Lung microvascular endothelial cell (primary cell): ENCODE results near the gene SP140L. TPM values are rescaled to one million over a fixed set of nuclear protein-coding genes. Genes with fewer than 3 reads are reported as not detected.
"Not testable (repeated sequence)": the region's sequence is repeated elsewhere in the genome, so short reads cannot be mapped to it uniquely, and the experiment has no call there.

Source experiments
- DNase-seq, 2 donors: peaks; one replicate each; pipeline versions ENCODE4 v3.0.0 to v3.0.0-alpha.2; 2010; ENCODE audit warnings: low read depth in 2 of 2
- total RNA-seq: library from RNA; depleted of rRNA; stranded (reverse); fragments of >200 nt; gene quantifications from 2 replicates; pipeline ENCODE4 v1.2.1, GENCODE V29; 2014

SP140L gene
- total RNA-seq, 1 donor from 2014 or later, result 6.3 TPM

GRCh38 chr2:230362030-230362691 is 35.2 kb downstream of the SP140L start:
- DNase-seq, result no peak

- DNase-seq, result no peak
Observed at GRCh38 chr2:230382108-230382507, 55.1 kb downstream of the SP140L start.

GRCh38 chr2:230383453-230383852 is 56.5 kb downstream of the SP140L start:
- peak; percentile 30 to 54 for DNase-seq

- DNase-seq, result no peak
Observed at GRCh38 chr2:230384986-230385385, 58.0 kb downstream of the SP140L start.

GRCh38 chr2:230394301-230394700 is 67.3 kb downstream of the SP140L start:
- DNase-seq, result no peak

GRCh38 chr2:230398698-230399097 is 71.7 kb downstream of the SP140L start:
- not testable (repeated sequence) for DNase-seq

- DNase-seq, result no peak
Observed at GRCh38 chr2:230400041-230400440, 73.0 kb downstream of the SP140L start.

GRCh38 chr2:230400454-230400853 is 73.5 kb downstream of the SP140L start:
- peak in 1 of 2 donors; percentile 73 for DNase-seq

GRCh38 chr2:230401026-230401425 is 74.0 kb downstream of the SP140L start:
- not testable (repeated sequence) for DNase-seq

- no peak for DNase-seq
Observed at GRCh38 chr2:230403746-230404145, 76.8 kb downstream of the SP140L start.

- no peak for DNase-seq
Observed at GRCh38 chr2:230405824-230406223, 78.8 kb downstream of the SP140L start.

GRCh38 chr2:230408244-230408842 is 81.3 kb downstream of the SP140L start:
- DNase-seq, result peak; percentile 89 to 93

- DNase-seq, result peak; percentile 81 to 92
Observed at GRCh38 chr2:230409316-230409715, 82.3 kb downstream of the SP140L start.

- DNase-seq, result no peak
Observed at GRCh38 chr2:230410263-230410662, 83.3 kb downstream of the SP140L start.

GRCh38 chr2:230410861-230411569 is 84.0 kb downstream of the SP140L start:
- peak in 1 of 2 donors; percentile 23 for DNase-seq

- peak; percentile 64 to 72 for DNase-seq
Observed at GRCh38 chr2:230411570-230412370, 84.8 kb downstream of the SP140L start.

- no peak for DNase-seq
Observed at GRCh38 chr2:230412371-230412711, 85.3 kb downstream of the SP140L start.

GRCh38 chr2:230412846-230413245 is 85.9 kb downstream of the SP140L start:
- DNase-seq, result no peak

GRCh38 chr2:230413479-230413878 is 86.5 kb downstream of the SP140L start:
- DNase-seq, result no peak

- DNase-seq, result no peak
Observed at GRCh38 chr2:230414302-230414701, 87.3 kb downstream of the SP140L start.

GRCh38 chr2:230416061-230416721 is 89.2 kb downstream of the SP140L start, which contains the start of gene SP100:
TSS of gene SP100 (plus strand) at chr2:230416201. CDS start at chr2:230416297, 96 bp downstream.
- peak; percentile 87 to 90 for DNase-seq
